ENCODE data around the gene CT47A1.
"Not testable (repeated sequence)": the region's sequence is repeated elsewhere in the genome, so short reads cannot be mapped to it uniquely, and the experiment has no call there.

Gene CT47A1

DNA sequence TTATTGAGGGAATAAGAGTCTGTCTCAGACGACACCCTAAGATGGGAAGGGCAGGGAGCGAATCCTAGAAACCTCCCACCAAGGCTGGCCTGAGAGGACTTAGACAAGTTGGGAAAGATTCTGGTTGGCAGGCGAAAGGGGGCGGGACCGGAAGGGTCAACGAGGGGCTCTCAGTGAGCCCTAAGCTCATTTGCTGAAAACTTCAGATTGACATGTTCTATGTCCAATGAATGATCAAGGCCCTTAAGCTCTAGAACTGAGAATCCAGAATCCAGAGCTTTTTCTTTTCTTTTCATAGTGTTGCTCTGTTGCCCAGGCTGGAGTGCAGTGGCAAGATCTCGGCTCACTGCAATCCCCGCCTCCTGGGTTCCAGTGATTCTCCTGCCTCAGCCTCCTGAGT lies at the start of gene CT47A1:
Gene CT47A1, minus strand, starts transcription at position 101 of the 400 bp plus-strand sequence. CDS start 231 bp downstream, outside the sequence.
- not testable (repeated sequence) for DNase-seq

GRCh38 chrX:121032531-121032930 lies 47.0 kb upstream of the CT47A1 start:
- no peak for DNase-seq

DNA sequence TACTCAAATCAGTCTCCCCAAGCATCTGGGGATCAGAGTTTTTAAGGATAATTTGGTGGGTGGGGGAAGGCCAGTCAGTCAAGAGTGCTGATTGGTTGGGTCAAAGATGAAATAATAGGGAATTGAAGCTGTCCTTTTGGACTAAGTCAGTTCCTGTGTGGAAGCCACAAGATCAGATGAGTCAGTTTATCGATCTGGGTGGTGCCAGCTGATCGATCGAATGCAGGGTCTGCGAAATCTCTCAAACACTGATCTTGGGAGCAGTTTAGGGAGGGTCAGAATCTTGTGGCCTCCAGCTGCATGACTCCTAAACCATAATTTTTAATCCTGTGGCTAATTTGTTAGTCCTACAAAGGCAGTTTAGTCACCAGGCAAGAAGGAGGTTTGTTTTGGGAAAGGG lies 44.5 kb upstream of the CT47A1 start:
- no peak for DNase-seq

- DNase-seq = no peak
Measured at GRCh38 chrX:121028419-121028818, 42.9 kb upstream of the CT47A1 start.

DNA sequence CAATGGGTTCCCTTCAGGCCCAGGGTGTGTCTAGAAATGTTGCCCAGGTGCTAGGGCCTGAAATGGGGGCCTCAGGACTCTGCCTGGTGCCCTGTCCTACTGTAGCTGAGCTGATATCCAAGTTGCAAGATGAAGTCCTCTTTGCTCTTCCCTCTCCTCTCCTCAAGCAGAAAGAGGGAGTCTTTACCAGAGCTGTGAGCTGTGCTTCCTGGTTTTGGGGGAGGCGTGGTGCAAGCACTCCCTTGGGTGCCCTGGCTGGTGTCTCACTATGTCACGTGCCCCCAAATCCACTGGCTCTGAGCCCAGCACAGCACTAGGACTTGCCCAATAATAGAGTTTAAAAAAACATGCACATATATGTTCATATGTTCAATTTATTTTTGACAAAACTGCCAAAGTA lies 29.3 kb upstream of the CT47A1 start:
- no peak for DNase-seq

GRCh38 chrX:121013897-121014455 lies 28.4 kb upstream of the CT47A1 start:
- DNase-seq = no peak

GRCh38 chrX:121011254-121011653 lies 25.7 kb upstream of the CT47A1 start:
- DNase-seq = no peak

DNA sequence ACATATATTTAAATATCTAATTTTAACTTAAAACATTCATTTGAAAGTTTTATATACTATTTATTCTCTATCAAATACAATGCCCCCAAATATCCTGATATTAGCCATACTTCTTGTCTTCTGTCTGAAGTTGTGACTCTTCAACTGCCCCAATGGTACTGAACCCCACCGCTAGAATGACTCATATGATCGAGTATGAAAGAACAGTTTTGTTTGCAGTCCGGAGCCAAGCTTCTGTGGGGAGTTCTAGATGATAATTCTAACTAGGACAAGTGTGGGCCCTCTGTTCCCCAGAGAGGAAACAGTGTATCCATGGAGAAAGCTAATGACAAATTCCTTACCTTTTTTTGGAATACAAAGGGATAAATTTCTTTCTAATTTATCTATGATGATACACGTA lies 24.7 kb upstream of the CT47A1 start:
- DNase-seq = no peak

- DNase-seq = no peak
Measured at GRCh38 chrX:121009764-121010163, 24.2 kb upstream of the CT47A1 start.

- no peak for DNase-seq
Measured at GRCh38 chrX:121008920-121009319, 23.4 kb upstream of the CT47A1 start.

GRCh38 chrX:121000589-121000988 lies 15.0 kb upstream of the CT47A1 start:
- no peak for DNase-seq

GRCh38 chrX:120999413-120999812 lies 13.9 kb upstream of the CT47A1 start:
- DNase-seq = no peak

GRCh38 chrX:120956500-120956899 lies 29.1 kb downstream of the CT47A1 start, which contains the start of gene CT47A7:
Gene CT47A7, minus strand, starts transcription at chrX:120956600. Its CDS starts 255 bp downstream, at chrX:120956345.
- not testable (repeated sequence) for DNase-seq
